ENCODE results near the gene HOXA3. TPM values are rescaled to one million over a fixed set of nuclear protein-coding genes. Genes with fewer than 3 reads are reported as not detected.

The HOXA3 gene
- total RNA-seq, 1 experiment from 2014 or later = not detected

DNA sequence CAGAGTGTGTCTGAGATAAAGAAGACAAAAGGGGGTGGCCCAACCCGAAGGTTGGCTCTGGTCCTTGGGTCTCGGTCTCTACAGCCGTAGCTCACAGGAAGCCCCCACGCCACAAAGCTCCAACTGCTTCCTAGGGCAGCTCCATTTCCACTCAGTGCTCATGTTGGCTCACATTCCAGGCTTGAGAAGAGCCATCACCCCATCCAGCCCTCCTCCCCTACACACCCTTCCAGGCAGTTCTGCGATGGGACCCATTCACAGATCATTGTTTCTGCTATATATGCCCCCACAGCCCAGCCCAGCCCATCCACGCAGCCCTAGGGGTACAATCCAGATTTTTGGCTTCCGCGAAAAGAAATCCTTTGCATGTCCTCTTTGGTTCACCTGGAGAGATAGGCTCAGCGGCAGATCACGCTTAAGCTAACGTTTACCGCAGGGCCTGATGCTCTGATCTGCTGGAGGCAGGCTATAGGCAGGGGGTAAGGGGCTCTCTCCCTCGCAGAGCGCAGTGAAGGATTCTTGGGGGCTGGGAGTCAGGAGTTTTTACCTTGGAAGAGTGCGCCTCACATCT lies 38.9 kb upstream of the HOXA3 start:
- Mint-ChIP-seq H3K27me3 (ENCODE audit: low read depth) (peaks cover 100% of the 10 kb centered on the region), H3K4me1 (peaks cover 13 to 26% of the 10 kb centered on the region in 2 experiments), H3K9me3 (peaks cover 2 to 11% of the 10 kb centered on the region in 2 experiments; a peak in 2 of 5 replicates), H3K27ac (no peak overlapping the region), H3K4me3 (no peak overlapping the region), H3K36me3 (ENCODE audit: insufficient read depth in 1 of 3, low read depth in 3 of 3) (peaks cover 0 to 2% (median 0%) of the 10 kb centered on the region in 3 experiments; a peak in 2 of 7 replicates)
- H3K27ac ChIP-seq (ENCODE audit: insufficient read length, low read depth, low read length) = no peak overlapping the region
- H4K5ac ChIP-seq (ENCODE audit: insufficient read length, low read depth, low read length) = no peak overlapping the region
- H3K14ac ChIP-seq (ENCODE audit: insufficient read depth, low read length) = no peak overlapping the region
- no peak overlapping the region for H2BK120ac ChIP-seq (ENCODE audit: low read depth, low read length, poor library complexity, severe bottlenecking)
- H2BK5ac ChIP-seq (ENCODE audit: insufficient read length, low read length) = no peak overlapping the region
- no peak overlapping the region for H3K56ac ChIP-seq (ENCODE audit: insufficient read length, low read depth, low read length)
- H3K4me2 ChIP-seq (ENCODE audit: insufficient read depth, insufficient read length, low read length) = no peak overlapping the region
- H4K20me1 ChIP-seq (ENCODE audit: control insufficient read depth, insufficient read depth, insufficient read length) = no peaks in the 10 kb centered on the region
- no peaks in the 10 kb centered on the region for H3K79me1 ChIP-seq (ENCODE audit: insufficient read depth, low read depth, low read length, poor library complexity, severe bottlenecking)
- H3K27me3 ChIP-seq (ENCODE audit: insufficient read depth, low read length) = peaks cover 95% of the 10 kb centered on the region
- no peak overlapping the region for H2AK5ac ChIP-seq (ENCODE audit: insufficient read length, low read length)
- H2BK12ac ChIP-seq (ENCODE audit: insufficient read length, low read depth, low read length) = no peak overlapping the region
- peak; percentile 31 for DNase-seq
- no peaks in the 10 kb centered on the region for H3K4me1 ChIP-seq (ENCODE audit: insufficient read depth, low read length)
- H4K91ac ChIP-seq (ENCODE audit: insufficient read length, low read depth, low read length) = no peak overlapping the region
- H3K4ac ChIP-seq (ENCODE audit: low read depth, low read length) = no peak overlapping the region
- H2BK15ac ChIP-seq (ENCODE audit: low read depth, low read length) = no peak overlapping the region
- no peak overlapping the region for H3K23ac ChIP-seq (ENCODE audit: insufficient read length, low read depth, low read length)
- TF ChIP-seq, protein P1, sequence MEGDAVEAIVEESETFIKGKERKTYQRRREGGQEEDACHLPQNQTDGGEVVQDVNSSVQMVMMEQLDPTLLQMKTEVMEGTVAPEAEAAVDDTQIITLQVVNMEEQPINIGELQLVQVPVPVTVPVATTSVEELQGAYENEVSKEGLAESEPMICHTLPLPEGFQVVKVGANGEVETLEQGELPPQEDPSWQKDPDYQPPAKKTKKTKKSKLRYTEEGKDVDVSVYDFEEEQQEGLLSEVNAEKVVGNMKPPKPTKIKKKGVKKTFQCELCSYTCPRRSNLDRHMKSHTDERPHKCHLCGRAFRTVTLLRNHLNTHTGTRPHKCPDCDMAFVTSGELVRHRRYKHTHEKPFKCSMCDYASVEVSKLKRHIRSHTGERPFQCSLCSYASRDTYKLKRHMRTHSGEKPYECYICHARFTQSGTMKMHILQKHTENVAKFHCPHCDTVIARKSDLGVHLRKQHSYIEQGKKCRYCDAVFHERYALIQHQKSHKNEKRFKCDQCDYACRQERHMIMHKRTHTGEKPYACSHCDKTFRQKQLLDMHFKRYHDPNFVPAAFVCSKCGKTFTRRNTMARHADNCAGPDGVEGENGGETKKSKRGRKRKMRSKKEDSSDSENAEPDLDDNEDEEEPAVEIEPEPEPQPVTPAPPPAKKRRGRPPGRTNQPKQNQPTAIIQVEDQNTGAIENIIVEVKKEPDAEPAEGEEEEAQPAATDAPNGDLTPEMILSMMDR (conservative IDR thresholded peaks at IDR 0.05) = no peak
- no peak overlapping the region for H2AFZ ChIP-seq (ENCODE audit: low read length)
- no peak overlapping the region for H3K9ac ChIP-seq (ENCODE audit: extremely low read depth, insufficient read length, low read length)
- no CpG with 5 or more reads among the region's 15 CpGs for WGBS (ENCODE audit: extremely low coverage, insufficient read length, low lambda C conversion rate)
- H3T11ph ChIP-seq (ENCODE audit: low read length) = no peak overlapping the region
- no peak overlapping the region for H2BK20ac ChIP-seq (ENCODE audit: low read depth, low read length, poor library complexity, severe bottlenecking)
- no peak overlapping the region for H3K18ac ChIP-seq (ENCODE audit: insufficient read length, low read depth, low read length)
- H3K79me2 ChIP-seq (ENCODE audit: insufficient read depth, low read length) = no peaks in the 10 kb centered on the region
- no peaks in the 10 kb centered on the region for H3K23me2 ChIP-seq (ENCODE audit: insufficient read length, low read depth, low read length, poor library complexity, severe bottlenecking)
- H4K8ac ChIP-seq (replicated peaks; ENCODE audit: insufficient read length, low read depth, low read length) = no peak overlapping the region
- H3K9me3 ChIP-seq (ENCODE audit: control insufficient read depth, low read depth, low read length) = no peaks in the 10 kb centered on the region

Measured in H9 (cell line).